SK-N-SH (cell line): ENCODE measurements around the gene KIF25. TPM values are rescaled to one million over a fixed set of nuclear protein-coding genes. Genes with fewer than 3 reads are reported as not detected.

Experiments used
- CTCF ChIA-PET: fragments of 300-600, 350-600 bp; formaldehyde crosslinking; extraction: SDS; loops from one replicate; lab custom pipeline; 2021; lab: Yijun Ruan, JAX
- POLR2A ChIA-PET: fragments of 350-600 bp; sonication (Branson Sonifier 250); formaldehyde crosslinking; extraction: SDS; loops from one replicate; lab custom pipeline; 2020; ENCODE audit warnings: antibody characterized with exemption, inconsistent platforms; lab: Yijun Ruan, JAX
- DNase-seq: peaks from one replicate; pipeline ENCODE4 v3.0.0; 2012
- H2AFZ ChIP-seq: fragments of 200-600 bp; sonication (generic); 2 replicates; pipeline ENCODE4 v1.8.1; 2016; ENCODE audit warnings: antibody characterized with exemption, mild to moderate bottlenecking, low read depth
- H3F3A ChIP-seq: fragments of 200-600 bp; sonication (generic); replicated peaks from 2 replicates; pipeline ENCODE3; 2016; ENCODE audit warnings: antibody characterized with exemption, mild to moderate bottlenecking; ENCODE audit not compliant: insufficient read depth
- H3K27ac ChIP-seq, 2 experiments: fragments of 200-500 bp in 1 of 2; fragments of 200-600 bp in 1 of 2; sonication (Bioruptor generic) in 1 of 2; sonication (generic), shearing (Covaris generic) in 1 of 2; 2 replicates each; pipeline versions ENCODE4 v1.5.1 to v1.6.1; 2014 to 2016; ENCODE audit warnings: low read depth in 2 of 2, inconsistent platforms in 1 of 2, low read length in 1 of 2, mild to moderate bottlenecking in 1 of 2, mixed read lengths in 1 of 2
- H3K27me3 ChIP-seq: fragments of 200-600 bp; sonication (generic), shearing (Covaris generic); 2 replicates; pipeline ENCODE4 v1.6.1; 2016; ENCODE audit warnings: mixed run types; ENCODE audit not compliant: insufficient read depth
- H3K36me3 ChIP-seq, 2 experiments: fragments of 200-500 bp in 1 of 2; fragments of 200-600 bp in 1 of 2; sonication (Bioruptor generic) in 1 of 2; sonication (generic) in 1 of 2; replicated peaks in 1 of 2; 2 replicates each; pipeline versions ENCODE3 to v1.5.1; 2014 to 2016; ENCODE audit warnings: low read length in 1 of 2, mild to moderate bottlenecking in 1 of 2; ENCODE audit not compliant: insufficient read depth in 2 of 2, control insufficient read depth in 1 of 2
- H3K4me1 ChIP-seq, 2 experiments: fragments of 200-500 bp in 1 of 2; fragments of 200-600 bp in 1 of 2; sonication (Bioruptor generic) in 1 of 2; sonication (generic), shearing (Covaris generic) in 1 of 2; 2 replicates each; pipeline versions ENCODE4 v1.5.1 to v1.6.1; 2014 to 2016; ENCODE audit warnings: low read depth in 1 of 2, low read length in 1 of 2, mixed run types in 1 of 2; ENCODE audit not compliant: insufficient read depth in 2 of 2, control insufficient read depth in 1 of 2
- H3K4me2 ChIP-seq: fragments of 200-600 bp; sonication (generic), shearing (Covaris generic); 2 replicates; pipeline ENCODE4 v1.6.1; 2017; ENCODE audit warnings: mixed run types
- H3K4me3 ChIP-seq, 2 experiments: fragments of 200-500 bp in 1 of 2; fragments of 200-600 bp in 1 of 2; sonication (Bioruptor generic) in 1 of 2; sonication (generic), shearing (Covaris generic) in 1 of 2; 2 replicates each; pipeline versions ENCODE4 v1.5.1 to v1.8.1; 2014 to 2016; ENCODE audit warnings: low read depth in 2 of 2, inconsistent platforms in 1 of 2, low read length in 1 of 2, mild to moderate bottlenecking in 1 of 2, mixed read lengths in 1 of 2, moderate library complexity in 1 of 2
- H3K79me2 ChIP-seq: fragments of 200-600 bp; sonication (generic); 2 replicates; pipeline ENCODE4 v1.8.1; 2017; ENCODE audit warnings: mild to moderate bottlenecking; ENCODE audit not compliant: insufficient read depth
- H3K9ac ChIP-seq: fragments of 200-600 bp; sonication (generic); 2 replicates; pipeline ENCODE4 v1.6.1; 2017; ENCODE audit warnings: mixed run types
- H3K9me2 ChIP-seq: fragments of 200-600 bp; sonication (generic); 2 replicates; pipeline ENCODE4 v1.6.1; 2017; ENCODE audit warnings: mixed run types
- H3K9me3 ChIP-seq: fragments of 200-600 bp; sonication (generic); 2 replicates; pipeline ENCODE4 v1.6.1; 2017; ENCODE audit warnings: mixed run types, mild to moderate bottlenecking, moderate library complexity
- H4K20me1 ChIP-seq: fragments of 200-600 bp; sonication (generic); 2 replicates; pipeline ENCODE4 v1.6.1; 2017; ENCODE audit warnings: mild to moderate bottlenecking, mixed run types; ENCODE audit not compliant: insufficient read depth
- ELF1 ChIP-seq: IDR thresholded peaks from 2 replicates; pipeline ENCODE4 v1.4.0; 2012
- FOSL2 ChIP-seq: IDR thresholded peaks from 2 replicates; pipeline ENCODE4 v1.4.0; 2012; ENCODE audit warnings: low read depth, mild to moderate bottlenecking, moderate library complexity, borderline replicate concordance
- GABPA ChIP-seq: IDR thresholded peaks from 2 replicates; pipeline ENCODE4 v1.4.0; 2012; ENCODE audit warnings: low read depth, mild to moderate bottlenecking
- GATA2 ChIP-seq: sonication (generic); formaldehyde crosslinking; IDR thresholded peaks from 2 replicates; pipeline ENCODE4 v1.5.0; 2020; ENCODE audit warnings: mild to moderate bottlenecking, missing genetic modification reagents
- MEF2A ChIP-seq: IDR thresholded peaks from 2 replicates; pipeline ENCODE4 v1.4.0; 2012; ENCODE audit warnings: low read depth, borderline replicate concordance
- MXI1 ChIP-seq: IDR thresholded peaks from 2 replicates; pipeline ENCODE4 v1.6.1; 2012; ENCODE audit warnings: mild to moderate bottlenecking, low read depth, low read length, improper control_type of control experiment
- RAD21 ChIP-seq: IDR thresholded peaks from 2 replicates; pipeline ENCODE4 v1.6.1; 2012; ENCODE audit warnings: mild to moderate bottlenecking, low read length
- RCOR1 ChIP-seq: fragments of 150-350 bp; IDR thresholded peaks from 2 replicates; pipeline ENCODE4 v1.6.1; 2017; ENCODE audit warnings: antibody characterized with exemption, low read length
- REST ChIP-seq: IDR thresholded peaks from 2 replicates; pipeline ENCODE4 v1.6.1; 2012; ENCODE audit warnings: mild to moderate bottlenecking, low read depth, low read length, moderate library complexity
- RFX5 ChIP-seq: IDR thresholded peaks from 2 replicates; pipeline ENCODE4 v1.6.1; 2012; ENCODE audit warnings: mild to moderate bottlenecking, improper control_type of control experiment, low read length
- SIN3A ChIP-seq: IDR thresholded peaks from 2 replicates; pipeline ENCODE4 v1.6.1; 2012; ENCODE audit warnings: low read depth, mild to moderate bottlenecking, low read length, moderate library complexity, borderline replicate concordance
- WGBS: methylation state at CpG from one replicate; pipeline ENCODE4 v1.1.6; 2017; ENCODE audit warnings: low lambda C conversion rate; 5-methylcytosine and 5-hydroxymethylcytosine counted together
- polyA plus RNA-seq, 3 experiments: library from polyadenylated mRNA; depleted of rRNA; stranded (reverse); fragments of >200 nt; gene quantifications; 2 replicates each; pipeline ENCODE4 v1.2.3, GENCODE V29; 2012
- TF ChIP-seq, protein P1 (sequence below): IDR thresholded peaks from 2 replicates; pipeline ENCODE4 v1.4.0; 2012; ENCODE audit warnings: low read depth
- TF ChIP-seq, protein P2 (sequence below): fragments of 150-350 bp; IDR thresholded peaks from 2 replicates; pipeline ENCODE4 v1.6.1; 2017; ENCODE audit warnings: antibody characterized with exemption, low read length, low read depth, borderline replicate concordance
- TF ChIP-seq, protein P3 (sequence below): IDR thresholded peaks from 2 replicates; pipeline ENCODE4 v1.4.0; 2012; ENCODE audit warnings: low read depth, borderline replicate concordance
- TF ChIP-seq, protein P4 (sequence below): IDR thresholded peaks from 2 replicates; pipeline ENCODE4 v1.4.0; 2012; ENCODE audit warnings: low read depth, borderline replicate concordance
- TF ChIP-seq, protein P5 (sequence below): fragments of 200-600 bp; sonication (generic); IDR thresholded peaks from 2 replicates; pipeline ENCODE4 v1.6.1; 2017; ENCODE audit warnings: antibody characterized with exemption, mild to moderate bottlenecking, moderate library complexity

Gene KIF25
- polyA plus RNA-seq, 1 of the 3 experiments (the other 2 are of a cell fraction) = not detected

GRCh38 chr6:168022488-168023321 is 25.2 kb downstream of the KIF25 start:
- Histone ChIP-seq H3K9me2 (no peaks in the 10 kb centered on the region), H3K9me3 (no peaks in the 10 kb centered on the region), H3K4me2 (no peak overlapping the region), H3K79me2 (no peaks in the 10 kb centered on the region)
- TF ChIP-seq, protein P1, sequence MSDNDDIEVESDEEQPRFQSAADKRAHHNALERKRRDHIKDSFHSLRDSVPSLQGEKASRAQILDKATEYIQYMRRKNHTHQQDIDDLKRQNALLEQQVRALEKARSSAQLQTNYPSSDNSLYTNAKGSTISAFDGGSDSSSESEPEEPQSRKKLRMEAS = no peak
- TF ChIP-seq, protein P2, sequence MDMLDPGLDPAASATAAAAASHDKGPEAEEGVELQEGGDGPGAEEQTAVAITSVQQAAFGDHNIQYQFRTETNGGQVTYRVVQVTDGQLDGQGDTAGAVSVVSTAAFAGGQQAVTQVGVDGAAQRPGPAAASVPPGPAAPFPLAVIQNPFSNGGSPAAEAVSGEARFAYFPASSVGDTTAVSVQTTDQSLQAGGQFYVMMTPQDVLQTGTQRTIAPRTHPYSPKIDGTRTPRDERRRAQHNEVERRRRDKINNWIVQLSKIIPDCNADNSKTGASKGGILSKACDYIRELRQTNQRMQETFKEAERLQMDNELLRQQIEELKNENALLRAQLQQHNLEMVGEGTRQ = no peak
- TF ChIP-seq RFX5 (no peak), GATA2 (CRISPR knock-in tag) (no peak), MEF2A (no peak), RCOR1 (no peak)
- TF ChIP-seq, protein P3, sequence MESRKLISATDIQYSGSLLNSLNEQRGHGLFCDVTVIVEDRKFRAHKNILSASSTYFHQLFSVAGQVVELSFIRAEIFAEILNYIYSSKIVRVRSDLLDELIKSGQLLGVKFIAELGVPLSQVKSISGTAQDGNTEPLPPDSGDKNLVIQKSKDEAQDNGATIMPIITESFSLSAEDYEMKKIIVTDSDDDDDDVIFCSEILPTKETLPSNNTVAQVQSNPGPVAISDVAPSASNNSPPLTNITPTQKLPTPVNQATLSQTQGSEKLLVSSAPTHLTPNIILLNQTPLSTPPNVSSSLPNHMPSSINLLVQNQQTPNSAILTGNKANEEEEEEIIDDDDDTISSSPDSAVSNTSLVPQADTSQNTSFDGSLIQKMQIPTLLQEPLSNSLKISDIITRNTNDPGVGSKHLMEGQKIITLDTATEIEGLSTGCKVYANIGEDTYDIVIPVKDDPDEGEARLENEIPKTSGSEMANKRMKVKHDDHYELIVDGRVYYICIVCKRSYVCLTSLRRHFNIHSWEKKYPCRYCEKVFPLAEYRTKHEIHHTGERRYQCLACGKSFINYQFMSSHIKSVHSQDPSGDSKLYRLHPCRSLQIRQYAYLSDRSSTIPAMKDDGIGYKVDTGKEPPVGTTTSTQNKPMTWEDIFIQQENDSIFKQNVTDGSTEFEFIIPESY = no peak
- TF ChIP-seq, all 33 proteins: peak for 0
- Histone ChIP-seq H3K4me1 (no peaks in the 10 kb centered on the region), H3K9ac (no peak overlapping the region), H3K27me3 (no peaks in the 10 kb centered on the region), H3K4me3 (no peak overlapping the region), H4K20me1 (no peaks in the 10 kb centered on the region), H3F3A (no peaks in the 10 kb centered on the region), H3K27ac (no peak overlapping the region), H3K36me3 (no peaks in the 10 kb centered on the region), H2AFZ (no peak overlapping the region)
- ChIA-PET POLR2A (no interaction called here), CTCF (no interaction called here)
- DNase-seq = no peak
- 45% methylated on average over 7 of the region's 7 CpGs for WGBS

- H3K4me3 ChIP-seq = no peak overlapping the region
- POLR2A ChIA-PET = no interaction called here
- no peaks in the 10 kb centered on the region for H3K36me3 ChIP-seq
- no peak overlapping the region for H2AFZ ChIP-seq
- CTCF ChIA-PET = no interaction called here
- no peak overlapping the region for H3K27ac ChIP-seq
- no peak for DNase-seq
- no peaks in the 10 kb centered on the region for H3K9me3 ChIP-seq
- H3K9me2 ChIP-seq = no peaks in the 10 kb centered on the region
- no peak overlapping the region for H3K4me2 ChIP-seq
- WGBS = 69% methylated on average over 18 of the region's 18 CpGs
- H3K27me3 ChIP-seq = no peaks in the 10 kb centered on the region
- no peaks in the 10 kb centered on the region for H3K79me2 ChIP-seq
- no peak overlapping the region for H3K9ac ChIP-seq
- H3K4me1 ChIP-seq = peaks cover 0 to 4% of the 10 kb centered on the region in 2 experiments; a peak in 1 of 4 replicates
- H4K20me1 ChIP-seq = no peaks in the 10 kb centered on the region
- H3F3A ChIP-seq = no peaks in the 10 kb centered on the region
- TF ChIP-seq RAD21 (no peak), GABPA (no peak), GATA2 (CRISPR knock-in tag) (no peak), REST (no peak), SIN3A (no peak), ELF1 (no peak), FOSL2 (no peak), MXI1 (no peak)
- TF ChIP-seq, protein P4, sequence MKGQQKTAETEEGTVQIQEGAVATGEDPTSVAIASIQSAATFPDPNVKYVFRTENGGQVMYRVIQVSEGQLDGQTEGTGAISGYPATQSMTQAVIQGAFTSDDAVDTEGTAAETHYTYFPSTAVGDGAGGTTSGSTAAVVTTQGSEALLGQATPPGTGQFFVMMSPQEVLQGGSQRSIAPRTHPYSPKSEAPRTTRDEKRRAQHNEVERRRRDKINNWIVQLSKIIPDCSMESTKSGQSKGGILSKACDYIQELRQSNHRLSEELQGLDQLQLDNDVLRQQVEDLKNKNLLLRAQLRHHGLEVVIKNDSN = no peak
- TF ChIP-seq, protein P5, sequence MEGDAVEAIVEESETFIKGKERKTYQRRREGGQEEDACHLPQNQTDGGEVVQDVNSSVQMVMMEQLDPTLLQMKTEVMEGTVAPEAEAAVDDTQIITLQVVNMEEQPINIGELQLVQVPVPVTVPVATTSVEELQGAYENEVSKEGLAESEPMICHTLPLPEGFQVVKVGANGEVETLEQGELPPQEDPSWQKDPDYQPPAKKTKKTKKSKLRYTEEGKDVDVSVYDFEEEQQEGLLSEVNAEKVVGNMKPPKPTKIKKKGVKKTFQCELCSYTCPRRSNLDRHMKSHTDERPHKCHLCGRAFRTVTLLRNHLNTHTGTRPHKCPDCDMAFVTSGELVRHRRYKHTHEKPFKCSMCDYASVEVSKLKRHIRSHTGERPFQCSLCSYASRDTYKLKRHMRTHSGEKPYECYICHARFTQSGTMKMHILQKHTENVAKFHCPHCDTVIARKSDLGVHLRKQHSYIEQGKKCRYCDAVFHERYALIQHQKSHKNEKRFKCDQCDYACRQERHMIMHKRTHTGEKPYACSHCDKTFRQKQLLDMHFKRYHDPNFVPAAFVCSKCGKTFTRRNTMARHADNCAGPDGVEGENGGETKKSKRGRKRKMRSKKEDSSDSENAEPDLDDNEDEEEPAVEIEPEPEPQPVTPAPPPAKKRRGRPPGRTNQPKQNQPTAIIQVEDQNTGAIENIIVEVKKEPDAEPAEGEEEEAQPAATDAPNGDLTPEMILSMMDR = no peak
These were observed 27.6 kb downstream of the KIF25 start for GRCh38 chr6:168024951-168025510.
